ENCODE data around the gene LINGO4.

DNA sequence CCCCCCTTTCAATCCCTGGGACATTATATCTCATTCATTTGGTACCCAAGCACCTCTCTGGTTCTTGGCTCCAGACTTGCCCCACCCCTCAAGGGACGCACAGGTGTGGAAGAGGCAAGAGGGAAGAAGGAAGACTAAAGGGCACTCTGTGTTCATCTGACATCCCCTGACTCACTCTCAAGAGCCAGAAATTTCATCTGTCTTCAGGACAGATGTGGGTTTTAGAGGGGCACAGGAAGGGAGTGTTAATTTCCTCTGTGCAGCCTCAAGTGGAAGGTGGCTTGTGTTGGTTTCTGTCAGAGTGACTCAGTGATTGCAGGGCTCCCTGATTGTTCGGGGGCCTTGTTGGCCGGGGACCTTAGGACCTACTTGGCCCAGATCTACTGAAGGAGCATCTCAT is 32.0 kb upstream of the LINGO4 start:
- TF ChIP-seq POLR2A (IDR thresholded peaks at IDR 0.05; ENCODE audit: low read length) (no peak), GATA1 (IDR thresholded peaks at IDR 0.05; ENCODE audit: low read depth, low read length) (no peak)

Data from erythroblast (primary cell).